SK-N-SH (cell line): ENCODE measurements around the gene ABCB10. TPM values are rescaled to one million over a fixed set of nuclear protein-coding genes. Genes with fewer than 3 reads are reported as not detected.

Source experiments
- CTCF ChIA-PET: fragments of 300-600, 350-600 bp; formaldehyde crosslinking; extraction: SDS; loops from one replicate; lab custom pipeline; 2021; lab: Yijun Ruan, JAX
- POLR2A ChIA-PET: fragments of 350-600 bp; sonication (Branson Sonifier 250); formaldehyde crosslinking; extraction: SDS; loops from one replicate; lab custom pipeline; 2020; ENCODE audit warnings: antibody characterized with exemption, inconsistent platforms; lab: Yijun Ruan, JAX
- DNase-seq: peaks from one replicate; pipeline ENCODE4 v3.0.0; 2012
- H2AFZ ChIP-seq: fragments of 200-600 bp; sonication (generic); 2 replicates; pipeline ENCODE4 v1.8.1; 2016; ENCODE audit warnings: antibody characterized with exemption, mild to moderate bottlenecking, low read depth
- H3F3A ChIP-seq: fragments of 200-600 bp; sonication (generic); replicated peaks from 2 replicates; pipeline ENCODE3; 2016; ENCODE audit warnings: antibody characterized with exemption, mild to moderate bottlenecking; ENCODE audit not compliant: insufficient read depth
- H3K27ac ChIP-seq, 2 experiments: fragments of 200-500 bp in 1 of 2; fragments of 200-600 bp in 1 of 2; sonication (Bioruptor generic) in 1 of 2; sonication (generic), shearing (Covaris generic) in 1 of 2; 2 replicates each; pipeline versions ENCODE4 v1.5.1 to v1.6.1; 2014 to 2016; ENCODE audit warnings: low read depth in 2 of 2, inconsistent platforms in 1 of 2, low read length in 1 of 2, mild to moderate bottlenecking in 1 of 2, mixed read lengths in 1 of 2
- H3K27me3 ChIP-seq: fragments of 200-600 bp; sonication (generic), shearing (Covaris generic); 2 replicates; pipeline ENCODE4 v1.6.1; 2016; ENCODE audit warnings: mixed run types; ENCODE audit not compliant: insufficient read depth
- H3K36me3 ChIP-seq, 2 experiments: fragments of 200-500 bp in 1 of 2; fragments of 200-600 bp in 1 of 2; sonication (Bioruptor generic) in 1 of 2; sonication (generic) in 1 of 2; replicated peaks in 1 of 2; 2 replicates each; pipeline versions ENCODE3 to v1.5.1; 2014 to 2016; ENCODE audit warnings: low read length in 1 of 2, mild to moderate bottlenecking in 1 of 2; ENCODE audit not compliant: insufficient read depth in 2 of 2, control insufficient read depth in 1 of 2
- H3K4me1 ChIP-seq, 2 experiments: fragments of 200-500 bp in 1 of 2; fragments of 200-600 bp in 1 of 2; sonication (Bioruptor generic) in 1 of 2; sonication (generic), shearing (Covaris generic) in 1 of 2; 2 replicates each; pipeline versions ENCODE4 v1.5.1 to v1.6.1; 2014 to 2016; ENCODE audit warnings: low read depth in 1 of 2, low read length in 1 of 2, mixed run types in 1 of 2; ENCODE audit not compliant: insufficient read depth in 2 of 2, control insufficient read depth in 1 of 2
- H3K4me2 ChIP-seq: fragments of 200-600 bp; sonication (generic), shearing (Covaris generic); 2 replicates; pipeline ENCODE4 v1.6.1; 2017; ENCODE audit warnings: mixed run types
- H3K4me3 ChIP-seq, 2 experiments: fragments of 200-500 bp in 1 of 2; fragments of 200-600 bp in 1 of 2; sonication (Bioruptor generic) in 1 of 2; sonication (generic), shearing (Covaris generic) in 1 of 2; 2 replicates each; pipeline versions ENCODE4 v1.5.1 to v1.8.1; 2014 to 2016; ENCODE audit warnings: low read depth in 2 of 2, inconsistent platforms in 1 of 2, low read length in 1 of 2, mild to moderate bottlenecking in 1 of 2, mixed read lengths in 1 of 2, moderate library complexity in 1 of 2
- H3K79me2 ChIP-seq: fragments of 200-600 bp; sonication (generic); 2 replicates; pipeline ENCODE4 v1.8.1; 2017; ENCODE audit warnings: mild to moderate bottlenecking; ENCODE audit not compliant: insufficient read depth
- H3K9ac ChIP-seq: fragments of 200-600 bp; sonication (generic); 2 replicates; pipeline ENCODE4 v1.6.1; 2017; ENCODE audit warnings: mixed run types
- H3K9me2 ChIP-seq: fragments of 200-600 bp; sonication (generic); 2 replicates; pipeline ENCODE4 v1.6.1; 2017; ENCODE audit warnings: mixed run types
- H3K9me3 ChIP-seq: fragments of 200-600 bp; sonication (generic); 2 replicates; pipeline ENCODE4 v1.6.1; 2017; ENCODE audit warnings: mixed run types, mild to moderate bottlenecking, moderate library complexity
- H4K20me1 ChIP-seq: fragments of 200-600 bp; sonication (generic); 2 replicates; pipeline ENCODE4 v1.6.1; 2017; ENCODE audit warnings: mild to moderate bottlenecking, mixed run types; ENCODE audit not compliant: insufficient read depth
- CHD2 ChIP-seq: fragments of 150-350 bp; IDR thresholded peaks from 2 replicates; pipeline ENCODE4 v1.6.1; 2018; ENCODE audit warnings: low read length; ENCODE audit not compliant: partially characterized antibody
- EZH2phosphoT487 ChIP-seq: fragments of 200-600 bp; sonication (generic); IDR thresholded peaks from 2 replicates; pipeline ENCODE4 v1.6.1; 2017; ENCODE audit warnings: low read depth, mixed run types, mild to moderate bottlenecking, antibody characterized with exemption, moderate library complexity, borderline replicate concordance
- FOSL2 ChIP-seq: IDR thresholded peaks from 2 replicates; pipeline ENCODE4 v1.4.0; 2012; ENCODE audit warnings: low read depth, mild to moderate bottlenecking, moderate library complexity, borderline replicate concordance
- FOXM1 ChIP-seq: IDR thresholded peaks from 2 replicates; pipeline ENCODE4 v1.4.0; 2012; ENCODE audit warnings: low read depth, mild to moderate bottlenecking
- GABPA ChIP-seq: IDR thresholded peaks from 2 replicates; pipeline ENCODE4 v1.4.0; 2012; ENCODE audit warnings: low read depth, mild to moderate bottlenecking
- GATA2 ChIP-seq: sonication (generic); formaldehyde crosslinking; IDR thresholded peaks from 2 replicates; pipeline ENCODE4 v1.5.0; 2020; ENCODE audit warnings: mild to moderate bottlenecking, missing genetic modification reagents
- NFIC ChIP-seq: IDR thresholded peaks from 2 replicates; pipeline ENCODE4 v1.4.0; 2012; ENCODE audit warnings: borderline replicate concordance
- NRF1 ChIP-seq: IDR thresholded peaks from 2 replicates; pipeline ENCODE4 v1.6.1; 2012; ENCODE audit warnings: low read depth, mild to moderate bottlenecking, low read length
- POLR2AphosphoS5 ChIP-seq: IDR thresholded peaks from 2 replicates; pipeline ENCODE4 v1.6.1; 2012; ENCODE audit warnings: low read depth, low read length
- RAD21 ChIP-seq: IDR thresholded peaks from 2 replicates; pipeline ENCODE4 v1.6.1; 2012; ENCODE audit warnings: mild to moderate bottlenecking, low read length
- TCF12 ChIP-seq: IDR thresholded peaks from 2 replicates; pipeline ENCODE4 v1.4.0; 2012
- TEAD4 ChIP-seq: IDR thresholded peaks from 2 replicates; pipeline ENCODE4 v1.4.0; 2012; ENCODE audit warnings: mild to moderate bottlenecking, borderline replicate concordance; ENCODE audit not compliant: insufficient read depth
- USF2 ChIP-seq: fragments of 150-350 bp; IDR thresholded peaks from 2 replicates; pipeline ENCODE4 v1.6.1; 2017; ENCODE audit warnings: antibody characterized with exemption, low read length, low read depth, borderline replicate concordance
- WGBS: methylation state at CpG from one replicate; pipeline ENCODE4 v1.1.6; 2017; ENCODE audit warnings: low lambda C conversion rate; 5-methylcytosine and 5-hydroxymethylcytosine counted together
- polyA plus RNA-seq, 3 experiments: library from polyadenylated mRNA; depleted of rRNA; stranded (reverse); fragments of >200 nt; gene quantifications; 2 replicates each; pipeline ENCODE4 v1.2.3, GENCODE V29; 2012
- TF ChIP-seq, protein P1 (sequence below): IDR thresholded peaks from 2 replicates; pipeline ENCODE4 v1.4.0; 2012; ENCODE audit warnings: low read depth, borderline replicate concordance
- TF ChIP-seq, protein P2 (sequence below): IDR thresholded peaks from 2 replicates; pipeline ENCODE4 v1.4.0; 2012; ENCODE audit warnings: low read depth
- TF ChIP-seq, protein P3 (sequence below): IDR thresholded peaks from 2 replicates; pipeline ENCODE4 v1.4.0; 2012; ENCODE audit warnings: low read depth, borderline replicate concordance
- TF ChIP-seq, protein P4 (sequence below): fragments of 150-350 bp; IDR thresholded peaks from 2 replicates; pipeline ENCODE4 v1.6.1; 2016; ENCODE audit warnings: mild to moderate bottlenecking, low read depth, low read length

ABCB10 gene
- polyA plus RNA-seq, 1 of the 3 experiments (the other 2 are of a cell fraction): 5.7 TPM

DNA sequence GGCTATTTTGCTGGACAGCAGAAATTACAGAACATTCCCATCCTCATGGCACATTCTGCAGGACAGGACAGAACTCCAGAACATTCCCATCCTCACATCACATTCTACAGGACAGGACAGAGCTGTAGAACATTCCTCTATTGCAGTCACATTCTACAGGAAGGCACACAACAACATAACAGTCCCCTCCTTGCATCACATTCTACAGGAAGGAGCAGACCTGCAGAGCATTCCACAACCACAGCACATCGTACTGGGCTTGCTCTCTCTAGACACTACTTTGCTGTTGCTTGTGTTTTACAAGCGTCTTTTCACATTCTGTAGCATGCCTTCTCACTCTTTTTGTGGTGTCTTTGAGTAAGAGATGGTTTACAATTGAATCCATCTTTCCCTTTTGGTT, 26.8 kb upstream of the ABCB10 start:
- Histone ChIP-seq H3F3A (no peaks in the 10 kb centered on the region), H3K36me3 (no peaks in the 10 kb centered on the region), H3K9me3 (no peaks in the 10 kb centered on the region), H4K20me1 (no peaks in the 10 kb centered on the region), H3K9me2 (no peaks in the 10 kb centered on the region), H2AFZ (no peak overlapping the region), H3K4me2 (no peak overlapping the region), H3K9ac (no peak overlapping the region), H3K4me3 (no peak overlapping the region), H3K27me3 (no peaks in the 10 kb centered on the region), H3K27ac (no peak overlapping the region)
- WGBS: 63% methylated on average over 2 of the region's 2 CpGs
- ChIA-PET POLR2A (no interaction called here), CTCF (no interaction called here)
- no peak for DNase-seq
- no peak for TF ChIP-seq GABPA
- no peak for TF ChIP-seq FOXM1
- no peak for TF ChIP-seq RAD21
- no peak for TF ChIP-seq FOSL2
- TF ChIP-seq USF2: no peak
- TF ChIP-seq CHD2: no peak
- TF ChIP-seq, protein P1, sequence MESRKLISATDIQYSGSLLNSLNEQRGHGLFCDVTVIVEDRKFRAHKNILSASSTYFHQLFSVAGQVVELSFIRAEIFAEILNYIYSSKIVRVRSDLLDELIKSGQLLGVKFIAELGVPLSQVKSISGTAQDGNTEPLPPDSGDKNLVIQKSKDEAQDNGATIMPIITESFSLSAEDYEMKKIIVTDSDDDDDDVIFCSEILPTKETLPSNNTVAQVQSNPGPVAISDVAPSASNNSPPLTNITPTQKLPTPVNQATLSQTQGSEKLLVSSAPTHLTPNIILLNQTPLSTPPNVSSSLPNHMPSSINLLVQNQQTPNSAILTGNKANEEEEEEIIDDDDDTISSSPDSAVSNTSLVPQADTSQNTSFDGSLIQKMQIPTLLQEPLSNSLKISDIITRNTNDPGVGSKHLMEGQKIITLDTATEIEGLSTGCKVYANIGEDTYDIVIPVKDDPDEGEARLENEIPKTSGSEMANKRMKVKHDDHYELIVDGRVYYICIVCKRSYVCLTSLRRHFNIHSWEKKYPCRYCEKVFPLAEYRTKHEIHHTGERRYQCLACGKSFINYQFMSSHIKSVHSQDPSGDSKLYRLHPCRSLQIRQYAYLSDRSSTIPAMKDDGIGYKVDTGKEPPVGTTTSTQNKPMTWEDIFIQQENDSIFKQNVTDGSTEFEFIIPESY: no peak
- TF ChIP-seq NFIC: no peak
- TF ChIP-seq, protein P2, sequence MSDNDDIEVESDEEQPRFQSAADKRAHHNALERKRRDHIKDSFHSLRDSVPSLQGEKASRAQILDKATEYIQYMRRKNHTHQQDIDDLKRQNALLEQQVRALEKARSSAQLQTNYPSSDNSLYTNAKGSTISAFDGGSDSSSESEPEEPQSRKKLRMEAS: no peak
- no peak for TF ChIP-seq TCF12
- TF ChIP-seq, protein P3, sequence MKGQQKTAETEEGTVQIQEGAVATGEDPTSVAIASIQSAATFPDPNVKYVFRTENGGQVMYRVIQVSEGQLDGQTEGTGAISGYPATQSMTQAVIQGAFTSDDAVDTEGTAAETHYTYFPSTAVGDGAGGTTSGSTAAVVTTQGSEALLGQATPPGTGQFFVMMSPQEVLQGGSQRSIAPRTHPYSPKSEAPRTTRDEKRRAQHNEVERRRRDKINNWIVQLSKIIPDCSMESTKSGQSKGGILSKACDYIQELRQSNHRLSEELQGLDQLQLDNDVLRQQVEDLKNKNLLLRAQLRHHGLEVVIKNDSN: no peak
- no peak for TF ChIP-seq NRF1
- TF ChIP-seq, protein P4, sequence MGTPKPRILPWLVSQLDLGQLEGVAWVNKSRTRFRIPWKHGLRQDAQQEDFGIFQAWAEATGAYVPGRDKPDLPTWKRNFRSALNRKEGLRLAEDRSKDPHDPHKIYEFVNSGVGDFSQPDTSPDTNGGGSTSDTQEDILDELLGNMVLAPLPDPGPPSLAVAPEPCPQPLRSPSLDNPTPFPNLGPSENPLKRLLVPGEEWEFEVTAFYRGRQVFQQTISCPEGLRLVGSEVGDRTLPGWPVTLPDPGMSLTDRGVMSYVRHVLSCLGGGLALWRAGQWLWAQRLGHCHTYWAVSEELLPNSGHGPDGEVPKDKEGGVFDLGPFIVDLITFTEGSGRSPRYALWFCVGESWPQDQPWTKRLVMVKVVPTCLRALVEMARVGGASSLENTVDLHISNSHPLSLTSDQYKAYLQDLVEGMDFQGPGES: no peak
- TF ChIP-seq, all 33 proteins: peak for 0
- H3K4me1 ChIP-seq: no peaks in the 10 kb centered on the region
- no peaks in the 10 kb centered on the region for H3K79me2 ChIP-seq

- 93% methylated on average over 4 of the region's 4 CpGs for WGBS
- CTCF ChIA-PET: interaction anchor here (1.8 kb wide), 1 partner anchor 24 kb away, joined by 8 read pairs; the partner anchor contains the start of gene ABCB10
- Histone ChIP-seq H3K27ac (no peak overlapping the region), H3K9me2 (no peaks in the 10 kb centered on the region), H3F3A (no peaks in the 10 kb centered on the region), H3K4me2 (no peak overlapping the region), H3K9me3 (no peaks in the 10 kb centered on the region), H3K4me1 (peaks cover 0 to 8% of the 10 kb centered on the region in 2 experiments; a peak in 1 of 4 replicates), H4K20me1 (no peaks in the 10 kb centered on the region), H2AFZ (no peak overlapping the region), H3K27me3 (no peaks in the 10 kb centered on the region), H3K9ac (no peak overlapping the region), H3K4me3 (no peak overlapping the region), H3K79me2 (no peaks in the 10 kb centered on the region), H3K36me3 (no peaks in the 10 kb centered on the region)
- POLR2A ChIA-PET: no interaction called here
- TF ChIP-seq NRF1: no peak
- TF ChIP-seq EZH2phosphoT487: no peak
- TF ChIP-seq NFIC: no peak
- TF ChIP-seq FOSL2: no peak
- TF ChIP-seq GATA2 (CRISPR knock-in tag): no peak
- TF ChIP-seq RAD21: no peak
- no peak for TF ChIP-seq POLR2AphosphoS5
- no peak for TF ChIP-seq TEAD4
- no peak for DNase-seq
These were observed 24.2 kb upstream of the ABCB10 start for GRCh38 chr1:229582715-229583114.
